Natural killer cell (primary cell): ENCODE measurements around the gene CREB3. TPM values are rescaled to one million over a fixed set of nuclear protein-coding genes. Genes with fewer than 3 reads are reported as not detected.

Experiments
- ATAC-seq, 3 donors: fragments of 150-1000 bp in 2 of 3; fragments of 200-7000 bp in 1 of 3; cut with Tn5 transposase; 1 replicate in 1 of 3; 2 replicates in 2 of 3; pipeline ENCODE4 v1.10.0; 2021; ENCODE audit warnings: mild to moderate bottlenecking in 2 of 3, moderate library complexity in 2 of 3
- DNase-seq, 2 donors: peaks; one replicate each; pipeline versions ENCODE4 v3.0.0 to v3.0.0-alpha.2; 2013 to 2021; ENCODE audit warnings: mixed read lengths in 1 of 2
- H3K27ac ChIP-seq: one replicate; pipeline ENCODE4 v1.5.1; 2013; ENCODE audit warnings: mild to moderate bottlenecking, low read length
- H3K27me3 ChIP-seq: one replicate; pipeline ENCODE4 v1.6.1; 2013; ENCODE audit warnings: low read length; ENCODE audit not compliant: control insufficient read depth, insufficient read depth
- H3K36me3 ChIP-seq: one replicate; pipeline ENCODE4 v1.6.1; 2013; ENCODE audit warnings: low read length; ENCODE audit not compliant: control insufficient read depth, insufficient read depth
- H3K4me1 ChIP-seq: one replicate; pipeline ENCODE4 v1.6.1; 2013; ENCODE audit warnings: low read length; ENCODE audit not compliant: control insufficient read depth, insufficient read depth
- H3K4me3 ChIP-seq: one replicate; pipeline ENCODE4 v1.5.1; 2013; ENCODE audit warnings: low read length
- H3K9me3 ChIP-seq: one replicate; pipeline ENCODE4 v1.6.1; 2013; ENCODE audit warnings: low read length; ENCODE audit not compliant: control insufficient read depth, insufficient read depth
- H3K27ac Mint-ChIP-seq, 2 donors: one replicate each; pipeline ENCODE4 v1.8.0; 2022; ENCODE audit warnings: mild to moderate bottlenecking in 2 of 2, mixed read lengths in 2 of 2, moderate library complexity in 1 of 2
- H3K27me3 Mint-ChIP-seq, 2 donors: one replicate each; pipeline ENCODE4 v1.8.0; 2022; ENCODE audit warnings: low read depth in 2 of 2, mixed read lengths in 2 of 2
- H3K36me3 Mint-ChIP-seq: one replicate; pipeline ENCODE4 v1.8.0; 2022; ENCODE audit warnings: mixed read lengths
- H3K4me1 Mint-ChIP-seq, 2 donors: one replicate each; pipeline ENCODE4 v1.8.0; 2022; ENCODE audit warnings: mixed read lengths in 2 of 2
- H3K4me3 Mint-ChIP-seq: one replicate; pipeline ENCODE4 v1.8.0; 2022; ENCODE audit warnings: mild to moderate bottlenecking, moderate library complexity, mixed read lengths
- H3K9me3 Mint-ChIP-seq, 2 donors: one replicate each; pipeline ENCODE4 v1.8.0; 2022; ENCODE audit warnings: mixed read lengths in 2 of 2
- WGBS: methylation state at CpG from one replicate; pipeline ENCODE4 v1.1.7; 2013; ENCODE audit warnings: missing lambda C conversion rate; ENCODE audit not compliant: insufficient coverage; 5-methylcytosine and 5-hydroxymethylcytosine counted together
- intact Hi-C: fragments of 100-400 bp; cut with micrococcal nuclease; formaldehyde crosslinking; loops from one replicate; pipeline ENCODE4 v1.14.2; 2022
- total RNA-seq, 4 donors: library from RNA; stranded (reverse); fragments of 120-200 nt in 1 of 4; gene quantifications; one replicate each; pipeline versions ENCODE4 v1.2.3 to v1.2.4, GENCODE V29; 2013 to 2022
- TF ChIP-seq, protein P1 (sequence below): fragments of 200-600 bp; IDR thresholded peaks from one replicate; pipeline ENCODE4 v1.8.0; 2022; ENCODE audit warnings: antibody characterized with exemption

The CREB3 gene
- total RNA-seq, 3 donors from 2014 or later (not counting 1 experiment from before 2014, with no cell fraction given), result 15.7 to 19.7 (median 18.8) TPM

DNA sequence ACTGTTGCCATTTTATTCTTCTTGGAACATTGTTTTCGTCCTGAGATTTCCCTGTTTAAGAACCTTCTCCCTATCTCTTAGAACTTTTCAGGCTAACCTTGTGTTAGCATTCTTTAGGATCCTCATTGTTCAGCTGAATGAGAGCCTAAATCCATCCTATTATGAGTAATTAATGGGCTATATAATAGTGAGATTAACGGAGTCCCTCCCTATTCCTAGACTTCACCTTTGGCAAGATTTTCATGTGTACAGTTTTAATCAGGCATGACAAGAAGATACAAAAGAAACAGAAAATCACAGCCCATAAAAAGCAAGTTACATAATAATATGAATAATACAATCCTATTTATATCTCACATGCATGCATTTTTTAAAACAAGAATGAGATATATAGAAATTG, 30.7 kb downstream of the CREB3 start:
- no peak overlapping the region for H3K4me3 Mint-ChIP-seq

DNA sequence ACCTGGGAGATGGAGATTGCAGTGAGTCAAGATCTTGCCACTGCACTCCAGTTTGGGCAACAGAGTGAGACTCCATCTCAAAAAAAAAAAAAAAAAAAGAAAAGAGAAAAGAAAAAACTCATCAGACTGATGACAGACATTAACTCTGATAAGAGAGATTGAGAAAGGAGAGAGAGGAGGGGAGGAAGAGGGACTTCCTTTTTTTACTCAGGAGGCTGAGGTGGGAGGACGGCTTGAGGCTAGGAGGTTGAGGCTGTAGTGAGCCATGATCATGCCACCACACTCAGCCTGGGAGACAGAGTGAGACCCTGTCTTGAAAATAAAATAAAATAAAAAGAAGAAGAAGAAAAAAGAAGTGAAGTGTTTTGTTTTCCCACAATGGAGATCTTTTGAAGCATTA, 31.3 kb downstream of the CREB3 start:
- no peak for ATAC-seq
- no peak overlapping the region for H3K4me3 ChIP-seq
- DNase-seq, result no peak
- Mint-ChIP-seq H3K36me3 (no peaks in the 10 kb centered on the region), H3K27ac (no peak overlapping the region), H3K4me3 (no peak overlapping the region), H3K27me3 (no peaks in the 10 kb centered on the region), H3K4me1 (peaks cover 2% of the 10 kb centered on the region in 2 donors), H3K9me3 (no peaks in the 10 kb centered on the region)
- H3K27me3 ChIP-seq, result no peaks in the 10 kb centered on the region
- TF ChIP-seq, protein P1, sequence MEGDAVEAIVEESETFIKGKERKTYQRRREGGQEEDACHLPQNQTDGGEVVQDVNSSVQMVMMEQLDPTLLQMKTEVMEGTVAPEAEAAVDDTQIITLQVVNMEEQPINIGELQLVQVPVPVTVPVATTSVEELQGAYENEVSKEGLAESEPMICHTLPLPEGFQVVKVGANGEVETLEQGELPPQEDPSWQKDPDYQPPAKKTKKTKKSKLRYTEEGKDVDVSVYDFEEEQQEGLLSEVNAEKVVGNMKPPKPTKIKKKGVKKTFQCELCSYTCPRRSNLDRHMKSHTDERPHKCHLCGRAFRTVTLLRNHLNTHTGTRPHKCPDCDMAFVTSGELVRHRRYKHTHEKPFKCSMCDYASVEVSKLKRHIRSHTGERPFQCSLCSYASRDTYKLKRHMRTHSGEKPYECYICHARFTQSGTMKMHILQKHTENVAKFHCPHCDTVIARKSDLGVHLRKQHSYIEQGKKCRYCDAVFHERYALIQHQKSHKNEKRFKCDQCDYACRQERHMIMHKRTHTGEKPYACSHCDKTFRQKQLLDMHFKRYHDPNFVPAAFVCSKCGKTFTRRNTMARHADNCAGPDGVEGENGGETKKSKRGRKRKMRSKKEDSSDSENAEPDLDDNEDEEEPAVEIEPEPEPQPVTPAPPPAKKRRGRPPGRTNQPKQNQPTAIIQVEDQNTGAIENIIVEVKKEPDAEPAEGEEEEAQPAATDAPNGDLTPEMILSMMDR, result no peak
- intact Hi-C loops, result no loop called here
- no peak overlapping the region for H3K27ac ChIP-seq
- no peaks in the 10 kb centered on the region for H3K9me3 ChIP-seq
- no peaks in the 10 kb centered on the region for H3K36me3 ChIP-seq
- no peaks in the 10 kb centered on the region for H3K4me1 ChIP-seq
- 100% methylated on average over 1 of the region's 1 CpG for WGBS

More for the DNA sequence above, 30.7 kb downstream of the CREB3 start:
- no peak overlapping the region for H3K27ac Mint-ChIP-seq
- H3K4me1 ChIP-seq, result no peaks in the 10 kb centered on the region
- H3K27me3 ChIP-seq, result no peaks in the 10 kb centered on the region
- H3K36me3 Mint-ChIP-seq, result no peaks in the 10 kb centered on the region
- no peak for ATAC-seq
- H3K4me1 Mint-ChIP-seq, result peaks cover 7 to 8% of the 10 kb centered on the region in 2 donors
- H3K4me3 ChIP-seq, result no peak overlapping the region
- no CpG with 5 or more reads among the region's 2 CpGs for WGBS
- H3K36me3 ChIP-seq, result no peaks in the 10 kb centered on the region
- no peaks in the 10 kb centered on the region for H3K9me3 ChIP-seq
- no peaks in the 10 kb centered on the region for H3K9me3 Mint-ChIP-seq
- no peak overlapping the region for H3K27ac ChIP-seq
- TF ChIP-seq, protein P1, result no peak
- H3K27me3 Mint-ChIP-seq, result no peaks in the 10 kb centered on the region
- no peak for DNase-seq
- intact Hi-C loops, result no loop called here

DNA sequence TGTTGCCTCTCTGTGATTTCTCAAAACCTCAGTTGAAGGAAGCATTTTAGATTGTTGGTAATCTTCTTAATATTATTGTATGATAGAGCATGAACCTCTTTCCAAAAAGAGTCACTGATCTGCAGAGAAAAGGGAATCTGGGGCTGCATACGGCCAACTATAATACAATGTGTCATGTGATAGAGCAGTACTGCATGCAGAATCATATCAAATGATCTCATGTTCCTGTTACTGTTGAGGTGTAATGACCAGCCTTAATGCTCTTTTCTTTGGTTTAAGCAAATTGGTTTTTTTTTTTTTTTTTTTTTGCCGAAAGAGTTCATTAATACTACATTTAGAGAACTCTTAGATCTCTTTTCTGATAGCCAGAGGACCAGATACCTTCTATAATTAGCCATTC, 34.5 kb downstream of the CREB3 start:
- Histone ChIP-seq H3K27ac (no peak overlapping the region), H3K4me1 (no peaks in the 10 kb centered on the region), H3K27me3 (no peaks in the 10 kb centered on the region), H3K4me3 (no peak overlapping the region), H3K36me3 (no peaks in the 10 kb centered on the region), H3K9me3 (no peaks in the 10 kb centered on the region)
- WGBS, result 85% methylated on average over 1 of the region's 2 CpGs
- TF ChIP-seq, protein P1, result no peak
- Mint-ChIP-seq H3K36me3 (no peaks in the 10 kb centered on the region), H3K4me3 (no peak overlapping the region), H3K27me3 (no peaks in the 10 kb centered on the region), H3K9me3 (no peaks in the 10 kb centered on the region), H3K27ac (no peak overlapping the region), H3K4me1 (no peaks in the 10 kb centered on the region)
- ATAC-seq (no peak), DNase-seq (no peak)
- intact Hi-C loops, result no loop called here

DNA sequence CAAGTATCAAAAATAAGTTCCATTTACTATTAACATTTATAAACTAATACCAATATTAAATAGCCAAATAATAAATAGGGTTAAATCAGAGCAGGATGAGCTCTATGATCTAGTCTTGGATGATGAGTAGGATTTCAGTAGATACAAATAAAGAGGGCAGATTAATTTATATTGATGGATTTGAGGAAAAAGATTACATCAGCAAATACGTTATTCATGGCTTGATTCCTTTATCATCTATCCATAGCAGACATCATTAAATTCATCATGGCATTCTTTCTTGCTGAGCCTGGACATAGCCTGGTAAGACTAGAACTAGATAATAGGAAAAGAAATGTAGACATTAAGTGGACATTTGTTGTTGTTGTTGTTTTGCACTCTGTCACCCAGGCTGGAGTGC, 35.0 kb downstream of the CREB3 start:
- Mint-ChIP-seq H3K27ac (no peak overlapping the region), H3K4me1 (no peaks in the 10 kb centered on the region), H3K36me3 (no peaks in the 10 kb centered on the region), H3K4me3 (no peak overlapping the region), H3K27me3 (no peaks in the 10 kb centered on the region), H3K9me3 (no peaks in the 10 kb centered on the region)
- ATAC-seq (no peak), DNase-seq (no peak)
- Histone ChIP-seq H3K4me3 (no peak overlapping the region), H3K9me3 (no peaks in the 10 kb centered on the region), H3K27ac (no peak overlapping the region), H3K36me3 (no peaks in the 10 kb centered on the region), H3K27me3 (no peaks in the 10 kb centered on the region), H3K4me1 (no peaks in the 10 kb centered on the region)
- WGBS, result no CpG with 5 or more reads among the region's 1 CpG
- intact Hi-C loops, result no loop called here
- TF ChIP-seq, protein P1, result no peak
